Left ventricle myocardium inferior (tissue), 1 donor: ENCODE data around the gene WDFY1. TPM values are rescaled to one million over a fixed set of nuclear protein-coding genes. Genes with fewer than 3 reads are reported as not detected.

ENCODE experiments used
- DNase-seq: peaks from one replicate; pipeline ENCODE4 v3.0.0-alpha.2; 2020
- H3K27ac ChIP-seq: fragments of 200-600 bp; replicated peaks from 2 replicates; pipeline ENCODE4 v1.8.0; 2021
- H3K27me3 ChIP-seq: fragments of 200-600 bp; 2 replicates; pipeline ENCODE4 v1.8.0; 2021; ENCODE audit warnings: low read depth
- H3K36me3 ChIP-seq: fragments of 200-600 bp; 2 replicates; pipeline ENCODE4 v1.8.0; 2021
- H3K4me1 ChIP-seq: fragments of 200-600 bp; 2 replicates; pipeline ENCODE4 v1.8.0; 2021
- H3K4me3 ChIP-seq: fragments of 200-600 bp; 2 replicates; pipeline ENCODE4 v1.8.0; 2021; ENCODE audit warnings: mild to moderate bottlenecking, moderate library complexity
- H3K9me3 ChIP-seq: fragments of 200-600 bp; replicated peaks from 2 replicates; pipeline ENCODE4 v1.8.0; 2021
- CTCF ChIP-seq: fragments of 200-600 bp; IDR thresholded peaks from 2 replicates; pipeline ENCODE4 v1.8.0; 2021; ENCODE audit warnings: antibody characterized with exemption, mild to moderate bottlenecking, borderline replicate concordance
- intact Hi-C: fragments of 100-400 bp; cut with micrococcal nuclease; formaldehyde crosslinking; loops from one replicate; pipeline ENCODE4 v1.11.0; 2022
- total RNA-seq: library from RNA; stranded (reverse); fragmentation: NEBNext Ultra II Directional; extraction: Animal tissue kit (Norgen Biotek cat#: 25700); gene quantifications from one replicate; pipeline ENCODE4 v1.2.1, GENCODE V29; 2021
- donor health status: DM: no; HTN: yes; CAD: no; lungs with severe emphysema.

WDFY1 gene
- total RNA-seq, 1 donor from 2014 or later, result 12.6 TPM

GRCh38 chr2:223949241-223949840 lies 4.2 kb upstream of the WDFY1 start:
- no peak for DNase-seq
- no peak for TF ChIP-seq CTCF
- no peaks in the 10 kb centered on the region for H3K27me3 ChIP-seq
- H3K27ac ChIP-seq, result no peak overlapping the region
- H3K9me3 ChIP-seq, result no peaks in the 10 kb centered on the region
- no peaks in the 10 kb centered on the region for H3K36me3 ChIP-seq
- H3K4me3 ChIP-seq, result no peak overlapping the region
- intact Hi-C loops, result no loop called here
- peaks cover 17% of the 10 kb centered on the region for H3K4me1 ChIP-seq

- Histone ChIP-seq H3K4me3 (no peak overlapping the region), H3K36me3 (no peaks in the 10 kb centered on the region), H3K9me3 (no peaks in the 10 kb centered on the region), H3K27ac (no peak overlapping the region), H3K4me1 (peaks cover 33% of the 10 kb centered on the region), H3K27me3 (no peaks in the 10 kb centered on the region)
- TF ChIP-seq CTCF, result no peak
- no peak for DNase-seq
- intact Hi-C loops, result no loop called here
Measured at GRCh38 chr2:223947711-223948205, 2.6 kb upstream of the WDFY1 start.

GRCh38 chr2:223945755-223946154 lies 620 bp upstream of the WDFY1 start:
- Histone ChIP-seq H3K27me3 (no peaks in the 10 kb centered on the region), H3K4me1 (peaks cover 43% of the 10 kb centered on the region), H3K36me3 (no peaks in the 10 kb centered on the region), H3K27ac (peak overlapping the region; percentile 96), H3K4me3 (peak overlapping the region; percentile 100), H3K9me3 (no peaks in the 10 kb centered on the region)
- intact Hi-C loops, result no loop called here
- DNase-seq, result no peak
- TF ChIP-seq CTCF, result no peak

- peaks cover 52% of the 10 kb centered on the region for H3K4me1 ChIP-seq
- H3K9me3 ChIP-seq, result no peaks in the 10 kb centered on the region
- peak overlapping the region; percentile 100 for H3K4me3 ChIP-seq
- intact Hi-C loops, result no loop called here
- H3K27ac ChIP-seq, result peak overlapping the region; percentile 96
- no peak for TF ChIP-seq CTCF
- no peaks in the 10 kb centered on the region for H3K27me3 ChIP-seq
- DNase-seq, result peak; percentile 28
- no peaks in the 10 kb centered on the region for H3K36me3 ChIP-seq
Measured at GRCh38 chr2:223944166-223944702, 901 bp downstream of the WDFY1 start.

GRCh38 chr2:223943561-223944008 lies 1.6 kb downstream of the WDFY1 start:
- H3K36me3 ChIP-seq, result no peaks in the 10 kb centered on the region
- no peak for TF ChIP-seq CTCF
- no peak for DNase-seq
- no peaks in the 10 kb centered on the region for H3K9me3 ChIP-seq
- no peaks in the 10 kb centered on the region for H3K27me3 ChIP-seq
- peak overlapping the region; percentile 100 for H3K4me3 ChIP-seq
- peak overlapping the region; percentile 96 for H3K27ac ChIP-seq
- intact Hi-C loops, result no loop called here
- H3K4me1 ChIP-seq, result peaks cover 58% of the 10 kb centered on the region
